K562 (cell line): Measurements from ENCODE around the gene GABARAP. TPM values are rescaled to one million over a fixed set of nuclear protein-coding genes. Genes with fewer than 3 reads are reported as not detected.
A peak's percentile ranks its signal among the peaks of the same experiment; 100 is the strongest.

Experiments
- BDP1 ChIP-seq: IDR thresholded peaks from 3 replicates; pipeline ENCODE4 v1.6.1; 2011; ENCODE audit not compliant: insufficient read length, insufficient read depth
- C11orf30 ChIP-seq: fragments of 450-650 bp; IDR thresholded peaks from 2 replicates; pipeline ENCODE4 v1.6.1; 2016; ENCODE audit warnings: low read depth, mild to moderate bottlenecking
- CEBPB ChIP-seq: fragments of 450-650 bp; IDR thresholded peaks from 2 replicates; pipeline ENCODE4 v1.6.1; 2016; ENCODE audit warnings: missing genetic modification characterization, missing compliant biosample characterization
- HDAC2 ChIP-seq: fragments of 450-650 bp; IDR thresholded peaks from 2 replicates; pipeline ENCODE4 v1.6.1; 2016; ENCODE audit warnings: mild to moderate bottlenecking
- HMGN3 ChIP-seq: IDR thresholded peaks from 2 replicates; pipeline ENCODE4 v1.6.1; 2011; ENCODE audit warnings: borderline replicate concordance, low read depth, mild to moderate bottlenecking, mixed read lengths, low read length; ENCODE audit not compliant: insufficient read length; ENCODE audit errors: extremely low read depth
- KAT7 ChIP-seq: sonication (generic); formaldehyde crosslinking; IDR thresholded peaks from 2 replicates; pipeline ENCODE4 v1.8.0; 2022; ENCODE audit warnings: missing genetic modification reagents, mild to moderate bottlenecking, borderline replicate concordance
- MAFK ChIP-seq: IDR thresholded peaks from 2 replicates; pipeline ENCODE4 v1.6.1; 2011; ENCODE audit warnings: low read length, improper control_type of control experiment
- SLC30A9 ChIP-seq: fragments of 250-450 bp; sonication (Bioruptor Pico); IDR thresholded peaks from 2 replicates; pipeline ENCODE4 v1.8.0; 2022; ENCODE audit warnings: mild to moderate bottlenecking, moderate library complexity
- SUPT5H ChIP-seq: fragments of 450-650 bp; IDR thresholded peaks from 2 replicates; pipeline ENCODE4 v1.6.1; 2016
- ZNF174 ChIP-seq: fragments of 250-450 bp; sonication (Bioruptor Pico); IDR thresholded peaks from 2 replicates; pipeline ENCODE4 v1.4.0; 2020; ENCODE audit warnings: mild to moderate bottlenecking
- ZSCAN32 ChIP-seq: fragments of 450-650 bp; formaldehyde crosslinking; IDR thresholded peaks from 2 replicates; pipeline ENCODE4 v1.4.0; 2020; ENCODE audit warnings: mild to moderate bottlenecking, moderate library complexity
- polyA plus RNA-seq, 8 experiments: library from polyadenylated mRNA; depleted of rRNA in 4 of 8; stranded (reverse) in 5 of 8; unstranded in 3 of 8; fragments of >200 nt; fragmentation: Nextera tagmentation in 2 of 8; fragmentation: Illumina TruSeq in 1 of 8; extraction: Ambion mirVana in 2 of 8; extraction: Trizol in 1 of 8; gene quantifications; 2 replicates each; pipeline versions ENCODE4 v1.2.1 to v1.2.3, GENCODE V29; 2011 to 2014; ENCODE audit warnings: inconsistent platforms in 1 of 8, missing spikeins in 1 of 8
- total RNA-seq, 7 experiments: library from RNA; depleted of rRNA in 6 of 7; stranded (reverse); fragments of >200 nt in 6 of 7; fragmentation: Illumina TruSeq in 2 of 7; extraction: Trizol in 2 of 7; gene quantifications; 2 replicates each; pipeline versions ENCODE4 v1.2.1 to v1.2.3, GENCODE V29; 2011 to 2021; ENCODE audit warnings: low replicate concordance in 1 of 7
- TF ChIP-seq, protein P1 (sequence below), 2 experiments: fragments of 450-650 bp; IDR thresholded peaks; 2 replicates each; pipeline ENCODE4 v1.6.1; 2018; ENCODE audit warnings: mild to moderate bottlenecking in 2 of 2, low read depth in 1 of 2; ENCODE audit not compliant: partially characterized antibody in 2 of 2
- TF ChIP-seq, protein P2 (sequence below): fragments of 450-650 bp; IDR thresholded peaks from 2 replicates; pipeline ENCODE4 v1.6.1; 2016; ENCODE audit warnings: antibody characterized with exemption
- TF ChIP-seq, protein P3 (sequence below): sonication (generic); formaldehyde crosslinking; IDR thresholded peaks from 2 replicates; pipeline ENCODE4 v1.8.0; 2023; ENCODE audit warnings: mild to moderate bottlenecking, missing genetic modification reagents
- TF ChIP-seq, protein P4 (sequence below): sonication (generic); formaldehyde crosslinking; IDR thresholded peaks from 2 replicates; pipeline ENCODE4 v1.8.1; 2023; ENCODE audit warnings: mild to moderate bottlenecking, missing genetic modification reagents

The GABARAP gene
- total and polyA plus RNA-seq, 9 of the 15 experiments (the other 6 are each of a cell fraction or from before 2014, with no cell fraction given), result 47.5 to 373 (median 152) TPM

DNA sequence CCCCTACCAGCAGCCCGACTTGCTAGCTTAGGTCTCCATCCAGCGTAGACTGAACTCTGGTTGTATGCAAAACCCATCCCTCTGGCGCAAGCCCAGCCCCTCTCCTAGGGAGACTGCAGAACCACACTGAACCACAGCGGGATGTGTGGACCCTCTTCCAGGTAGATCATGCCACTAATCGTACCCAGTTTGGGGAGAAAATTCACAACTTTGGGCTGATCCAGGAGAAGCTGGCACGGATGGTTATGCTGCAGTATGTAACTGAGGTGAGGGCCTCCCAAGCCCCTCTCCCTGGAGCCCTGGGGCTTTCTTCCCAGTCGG is 19.3 kb downstream of the GABARAP start (continued):
- TF ChIP-seq, protein P1, sequence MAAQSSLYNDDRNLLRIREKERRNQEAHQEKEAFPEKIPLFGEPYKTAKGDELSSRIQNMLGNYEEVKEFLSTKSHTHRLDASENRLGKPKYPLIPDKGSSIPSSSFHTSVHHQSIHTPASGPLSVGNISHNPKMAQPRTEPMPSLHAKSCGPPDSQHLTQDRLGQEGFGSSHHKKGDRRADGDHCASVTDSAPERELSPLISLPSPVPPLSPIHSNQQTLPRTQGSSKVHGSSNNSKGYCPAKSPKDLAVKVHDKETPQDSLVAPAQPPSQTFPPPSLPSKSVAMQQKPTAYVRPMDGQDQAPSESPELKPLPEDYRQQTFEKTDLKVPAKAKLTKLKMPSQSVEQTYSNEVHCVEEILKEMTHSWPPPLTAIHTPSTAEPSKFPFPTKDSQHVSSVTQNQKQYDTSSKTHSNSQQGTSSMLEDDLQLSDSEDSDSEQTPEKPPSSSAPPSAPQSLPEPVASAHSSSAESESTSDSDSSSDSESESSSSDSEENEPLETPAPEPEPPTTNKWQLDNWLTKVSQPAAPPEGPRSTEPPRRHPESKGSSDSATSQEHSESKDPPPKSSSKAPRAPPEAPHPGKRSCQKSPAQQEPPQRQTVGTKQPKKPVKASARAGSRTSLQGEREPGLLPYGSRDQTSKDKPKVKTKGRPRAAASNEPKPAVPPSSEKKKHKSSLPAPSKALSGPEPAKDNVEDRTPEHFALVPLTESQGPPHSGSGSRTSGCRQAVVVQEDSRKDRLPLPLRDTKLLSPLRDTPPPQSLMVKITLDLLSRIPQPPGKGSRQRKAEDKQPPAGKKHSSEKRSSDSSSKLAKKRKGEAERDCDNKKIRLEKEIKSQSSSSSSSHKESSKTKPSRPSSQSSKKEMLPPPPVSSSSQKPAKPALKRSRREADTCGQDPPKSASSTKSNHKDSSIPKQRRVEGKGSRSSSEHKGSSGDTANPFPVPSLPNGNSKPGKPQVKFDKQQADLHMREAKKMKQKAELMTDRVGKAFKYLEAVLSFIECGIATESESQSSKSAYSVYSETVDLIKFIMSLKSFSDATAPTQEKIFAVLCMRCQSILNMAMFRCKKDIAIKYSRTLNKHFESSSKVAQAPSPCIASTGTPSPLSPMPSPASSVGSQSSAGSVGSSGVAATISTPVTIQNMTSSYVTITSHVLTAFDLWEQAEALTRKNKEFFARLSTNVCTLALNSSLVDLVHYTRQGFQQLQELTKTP (IDR thresholded peaks at IDR 0.05; ENCODE audit: low read depth in 1 of 2, partially characterized antibody in 2 of 2), result no peak
- TF ChIP-seq ZNF174 (CRISPR knock-in tag) (no peak), HDAC2 (no peak), SUPT5H (0 out of 2 replicates have a peak, but pooled peaks have one; percentile 48), CEBPB (tag) (no peak), BDP1 (no peak), ZSCAN32 (no peak), KAT7 (CRISPR knock-in tag) (no peak), HMGN3 (no peak), MAFK (no peak), SLC30A9 (no peak), C11orf30 (no peak)
- TF ChIP-seq, protein P2, sequence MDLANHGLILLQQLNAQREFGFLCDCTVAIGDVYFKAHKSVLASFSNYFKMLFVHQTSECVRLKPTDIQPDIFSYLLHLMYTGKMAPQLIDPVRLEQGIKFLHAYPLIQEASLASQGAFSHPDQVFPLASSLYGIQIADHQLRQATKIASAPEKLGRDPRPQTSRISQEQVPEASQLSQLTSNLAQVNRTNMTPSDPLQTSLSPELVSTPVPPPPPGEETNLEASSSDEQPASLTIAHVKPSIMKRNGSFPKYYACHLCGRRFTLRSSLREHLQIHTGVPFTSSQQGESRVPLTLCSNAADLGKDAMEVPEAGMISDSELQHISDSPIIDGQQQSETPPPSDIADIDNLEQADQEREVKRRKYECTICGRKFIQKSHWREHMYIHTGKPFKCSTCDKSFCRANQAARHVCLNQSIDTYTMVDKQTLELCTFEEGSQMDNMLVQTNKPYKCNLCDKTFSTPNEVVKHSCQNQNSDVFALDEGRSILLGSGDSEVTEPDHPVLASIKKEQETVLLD, result no peak
- TF ChIP-seq, protein P3, sequence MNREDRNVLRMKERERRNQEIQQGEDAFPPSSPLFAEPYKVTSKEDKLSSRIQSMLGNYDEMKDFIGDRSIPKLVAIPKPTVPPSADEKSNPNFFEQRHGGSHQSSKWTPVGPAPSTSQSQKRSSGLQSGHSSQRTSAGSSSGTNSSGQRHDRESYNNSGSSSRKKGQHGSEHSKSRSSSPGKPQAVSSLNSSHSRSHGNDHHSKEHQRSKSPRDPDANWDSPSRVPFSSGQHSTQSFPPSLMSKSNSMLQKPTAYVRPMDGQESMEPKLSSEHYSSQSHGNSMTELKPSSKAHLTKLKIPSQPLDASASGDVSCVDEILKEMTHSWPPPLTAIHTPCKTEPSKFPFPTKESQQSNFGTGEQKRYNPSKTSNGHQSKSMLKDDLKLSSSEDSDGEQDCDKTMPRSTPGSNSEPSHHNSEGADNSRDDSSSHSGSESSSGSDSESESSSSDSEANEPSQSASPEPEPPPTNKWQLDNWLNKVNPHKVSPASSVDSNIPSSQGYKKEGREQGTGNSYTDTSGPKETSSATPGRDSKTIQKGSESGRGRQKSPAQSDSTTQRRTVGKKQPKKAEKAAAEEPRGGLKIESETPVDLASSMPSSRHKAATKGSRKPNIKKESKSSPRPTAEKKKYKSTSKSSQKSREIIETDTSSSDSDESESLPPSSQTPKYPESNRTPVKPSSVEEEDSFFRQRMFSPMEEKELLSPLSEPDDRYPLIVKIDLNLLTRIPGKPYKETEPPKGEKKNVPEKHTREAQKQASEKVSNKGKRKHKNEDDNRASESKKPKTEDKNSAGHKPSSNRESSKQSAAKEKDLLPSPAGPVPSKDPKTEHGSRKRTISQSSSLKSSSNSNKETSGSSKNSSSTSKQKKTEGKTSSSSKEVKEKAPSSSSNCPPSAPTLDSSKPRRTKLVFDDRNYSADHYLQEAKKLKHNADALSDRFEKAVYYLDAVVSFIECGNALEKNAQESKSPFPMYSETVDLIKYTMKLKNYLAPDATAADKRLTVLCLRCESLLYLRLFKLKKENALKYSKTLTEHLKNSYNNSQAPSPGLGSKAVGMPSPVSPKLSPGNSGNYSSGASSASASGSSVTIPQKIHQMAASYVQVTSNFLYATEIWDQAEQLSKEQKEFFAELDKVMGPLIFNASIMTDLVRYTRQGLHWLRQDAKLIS, result no peak
- TF ChIP-seq, protein P4, sequence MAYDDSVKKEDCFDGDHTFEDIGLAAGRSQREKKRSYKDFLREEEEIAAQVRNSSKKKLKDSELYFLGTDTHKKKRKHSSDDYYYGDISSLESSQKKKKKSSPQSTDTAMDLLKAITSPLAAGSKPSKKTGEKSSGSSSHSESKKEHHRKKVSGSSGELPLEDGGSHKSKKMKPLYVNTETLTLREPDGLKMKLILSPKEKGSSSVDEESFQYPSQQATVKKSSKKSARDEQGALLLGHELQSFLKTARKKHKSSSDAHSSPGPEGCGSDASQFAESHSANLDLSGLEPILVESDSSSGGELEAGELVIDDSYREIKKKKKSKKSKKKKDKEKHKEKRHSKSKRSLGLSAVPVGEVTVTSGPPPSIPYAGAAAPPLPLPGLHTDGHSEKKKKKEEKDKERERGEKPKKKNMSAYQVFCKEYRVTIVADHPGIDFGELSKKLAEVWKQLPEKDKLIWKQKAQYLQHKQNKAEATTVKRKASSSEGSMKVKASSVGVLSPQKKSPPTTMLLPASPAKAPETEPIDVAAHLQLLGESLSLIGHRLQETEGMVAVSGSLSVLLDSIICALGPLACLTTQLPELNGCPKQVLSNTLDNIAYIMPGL (CRISPR knock-in tag), result no peak
